HepG2 (cell line): ENCODE data around the gene DENND5B. TPM values are rescaled to one million over a fixed set of nuclear protein-coding genes. Genes with fewer than 3 reads are reported as not detected.

Experiments used
- AGO2 ChIP-seq: fragments of 200-400 bp; formaldehyde crosslinking; optimal IDR thresholded peaks from 2 replicates; pipeline ENCODE3; 2017; ENCODE audit warnings: mild to moderate bottlenecking, low read depth, low read length, moderate library complexity
- ATF2 ChIP-seq: sonication (generic); formaldehyde crosslinking; IDR thresholded peaks from 2 replicates; pipeline ENCODE4 v1.4.0; 2020; ENCODE audit warnings: missing genetic modification reagents
- FOXK1 ChIP-seq: sonication (generic); formaldehyde crosslinking; IDR thresholded peaks from 2 replicates; pipeline ENCODE4 v1.4.0; 2020; ENCODE audit warnings: low read depth, missing genetic modification reagents, borderline replicate concordance
- GMEB1 ChIP-seq: sonication (generic); formaldehyde crosslinking; IDR thresholded peaks from 2 replicates; pipeline ENCODE4 v1.5.1; 2020; ENCODE audit warnings: missing genetic modification reagents, mild to moderate bottlenecking, borderline replicate concordance
- HIVEP1 ChIP-seq: sonication (generic); formaldehyde crosslinking; IDR thresholded peaks from 2 replicates; pipeline ENCODE4 v1.4.0; 2020; ENCODE audit warnings: mild to moderate bottlenecking, missing genetic modification reagents
- LCORL ChIP-seq, 2 experiments: fragments of 450-650 bp in 1 of 2; sonication (generic) in 1 of 2; formaldehyde crosslinking in 1 of 2; IDR thresholded peaks; 2 replicates each; pipeline versions ENCODE4 v1.5.0 to v1.6.1; 2017 to 2020; ENCODE audit warnings: antibody characterized with exemption in 1 of 2, missing genetic modification reagents in 1 of 2
- MZF1 ChIP-seq: sonication (generic); formaldehyde crosslinking; IDR thresholded peaks from 2 replicates; pipeline ENCODE4 v1.8.1; 2023; ENCODE audit warnings: mild to moderate bottlenecking, missing genetic modification reagents, borderline replicate concordance
- ONECUT2 ChIP-seq: sonication (generic); formaldehyde crosslinking; IDR thresholded peaks from 2 replicates; pipeline ENCODE4 v1.4.0; 2020; ENCODE audit warnings: missing genetic modification reagents
- PHF20 ChIP-seq: sonication (generic); formaldehyde crosslinking; IDR thresholded peaks from 2 replicates; pipeline ENCODE4 v1.5.0; 2020; ENCODE audit warnings: mild to moderate bottlenecking, missing genetic modification reagents
- SIX4 ChIP-seq: sonication (generic); formaldehyde crosslinking; IDR thresholded peaks from 2 replicates; pipeline ENCODE4 v1.4.0; 2020; ENCODE audit warnings: missing genetic modification reagents
- SRY ChIP-seq: sonication (generic); formaldehyde crosslinking; IDR thresholded peaks from 2 replicates; pipeline ENCODE4 v1.8.0; 2022; ENCODE audit warnings: mild to moderate bottlenecking, missing genetic modification reagents
- ZBED4 ChIP-seq: sonication (generic); formaldehyde crosslinking; IDR thresholded peaks from 2 replicates; pipeline ENCODE4 v1.4.0; 2020; ENCODE audit warnings: missing genetic modification reagents, borderline replicate concordance
- ZNF263 ChIP-seq: sonication (generic); formaldehyde crosslinking; IDR thresholded peaks from 2 replicates; pipeline ENCODE4 v1.4.0; 2020; ENCODE audit warnings: missing genetic modification reagents
- ZNF607 ChIP-seq: sonication (generic); formaldehyde crosslinking; IDR thresholded peaks from 2 replicates; pipeline ENCODE4 v1.5.1; 2020; ENCODE audit warnings: missing genetic modification reagents, mild to moderate bottlenecking, borderline replicate concordance
- ZNF639 ChIP-seq: conservative IDR thresholded peaks from 2 replicates; pipeline ENCODE4 v1.6.1; 2018; ENCODE audit warnings: missing genetic modification reagents
- ZNF749 ChIP-seq: sonication (generic); formaldehyde crosslinking; IDR thresholded peaks from 2 replicates; pipeline ENCODE4 v1.8.0; 2022; ENCODE audit warnings: mild to moderate bottlenecking, missing genetic modification reagents, moderate library complexity, borderline replicate concordance
- polyA plus RNA-seq, 8 experiments: library from polyadenylated mRNA; depleted of rRNA in 3 of 8; stranded (reverse) in 7 of 8; unstranded in 1 of 8; fragments of >200 nt; fragmentation: Illumina TruSeq in 4 of 8; extraction: Trizol in 4 of 8; gene quantifications; 2 replicates each; pipeline versions ENCODE4 v1.2.1 to v1.2.3, GENCODE V29; 2011 to 2016; ENCODE audit warnings: low read depth in 4 of 8, missing spikeins in 1 of 8, mixed read lengths in 1 of 8; ENCODE audit not compliant: insufficient read depth in 1 of 8
- total RNA-seq, 5 experiments: library from RNA; depleted of rRNA; stranded (reverse); fragments of >200 nt; fragmentation: Illumina TruSeq; extraction: Trizol; gene quantifications; 2 replicates each; pipeline ENCODE4 v1.2.3, GENCODE V29; 2016; ENCODE audit warnings: low read depth in 1 of 5
- TF ChIP-seq, protein P1 (sequence below): sonication (generic); formaldehyde crosslinking; IDR thresholded peaks from 2 replicates; pipeline ENCODE4 v1.8.0; 2022; ENCODE audit warnings: missing genetic modification reagents, mild to moderate bottlenecking, moderate library complexity, borderline replicate concordance

DENND5B gene
- total and polyA plus RNA-seq, 2 of the 13 experiments (the other 11 are each of a cell fraction or from before 2014, with no cell fraction given), result 14.7 to 18.7 TPM

- TF ChIP-seq AGO2, result peak; percentile 90
- TF ChIP-seq MZF1 (CRISPR knock-in tag), result no peak
- TF ChIP-seq, protein P1, sequence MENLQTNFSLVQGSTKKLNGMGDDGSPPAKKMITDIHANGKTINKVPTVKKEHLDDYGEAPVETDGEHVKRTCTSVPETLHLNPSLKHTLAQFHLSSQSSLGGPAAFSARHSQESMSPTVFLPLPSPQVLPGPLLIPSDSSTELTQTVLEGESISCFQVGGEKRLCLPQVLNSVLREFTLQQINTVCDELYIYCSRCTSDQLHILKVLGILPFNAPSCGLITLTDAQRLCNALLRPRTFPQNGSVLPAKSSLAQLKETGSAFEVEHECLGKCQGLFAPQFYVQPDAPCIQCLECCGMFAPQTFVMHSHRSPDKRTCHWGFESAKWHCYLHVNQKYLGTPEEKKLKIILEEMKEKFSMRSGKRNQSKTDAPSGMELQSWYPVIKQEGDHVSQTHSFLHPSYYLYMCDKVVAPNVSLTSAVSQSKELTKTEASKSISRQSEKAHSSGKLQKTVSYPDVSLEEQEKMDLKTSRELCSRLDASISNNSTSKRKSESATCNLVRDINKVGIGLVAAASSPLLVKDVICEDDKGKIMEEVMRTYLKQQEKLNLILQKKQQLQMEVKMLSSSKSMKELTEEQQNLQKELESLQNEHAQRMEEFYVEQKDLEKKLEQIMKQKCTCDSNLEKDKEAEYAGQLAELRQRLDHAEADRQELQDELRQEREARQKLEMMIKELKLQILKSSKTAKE (CRISPR knock-in tag), result peak; percentile 66
- TF ChIP-seq PHF20 (CRISPR knock-in tag), result 0 out of 2 replicates have a peak, but pooled peaks have one; percentile 29
- peak; percentile 48; the same call in 1 of the 2 replicates for TF ChIP-seq GMEB1 (CRISPR knock-in tag)
- no peak for TF ChIP-seq ZBED4 (CRISPR knock-in tag)
- TF ChIP-seq ZNF749 (CRISPR knock-in tag), result peak; percentile 72; the same call in 1 of the 2 replicates
- no peak for TF ChIP-seq SIX4 (CRISPR knock-in tag)
- no peak for TF ChIP-seq LCORL (IDR thresholded peaks at IDR 0.05)
- peak; percentile 98 for TF ChIP-seq LCORL (CRISPR knock-in tag; IDR thresholded peaks at IDR 0.05)
- TF ChIP-seq ZNF639 (CRISPR knock-in tag), result peak; percentile 64; the same call in 1 of the 2 replicates
- TF ChIP-seq SRY (CRISPR knock-in tag), result no peak
- TF ChIP-seq ONECUT2 (CRISPR knock-in tag), result no peak
- TF ChIP-seq ZNF607 (CRISPR knock-in tag), result peak; percentile 78; the same call in 1 of the 2 replicates
- peak; percentile 69; the same call in 1 of the 2 replicates for TF ChIP-seq FOXK1
- TF ChIP-seq HIVEP1 (CRISPR knock-in tag), result 0 out of 2 replicates have a peak, but pooled peaks have one; percentile 51
- TF ChIP-seq ATF2 (CRISPR knock-in tag), result peak; percentile 68
- peak; percentile 63 for TF ChIP-seq ZNF263
Observed at GRCh38 chr12:31589904-31590641, 863 bp downstream of the DENND5B start (continued).
